Amniotic stem cell (primary cell): ENCODE results near the gene RAP1GAP2.

Experiments
- DNase-seq: peaks from one replicate; lab custom pipeline; 2025; lab: John Stamatoyannopoulos, UW

RAP1GAP2 gene

GRCh38 chr17:2911755-2912111 is 115.5 kb downstream of the RAP1GAP2 start:
- no peak for DNase-seq

DNA sequence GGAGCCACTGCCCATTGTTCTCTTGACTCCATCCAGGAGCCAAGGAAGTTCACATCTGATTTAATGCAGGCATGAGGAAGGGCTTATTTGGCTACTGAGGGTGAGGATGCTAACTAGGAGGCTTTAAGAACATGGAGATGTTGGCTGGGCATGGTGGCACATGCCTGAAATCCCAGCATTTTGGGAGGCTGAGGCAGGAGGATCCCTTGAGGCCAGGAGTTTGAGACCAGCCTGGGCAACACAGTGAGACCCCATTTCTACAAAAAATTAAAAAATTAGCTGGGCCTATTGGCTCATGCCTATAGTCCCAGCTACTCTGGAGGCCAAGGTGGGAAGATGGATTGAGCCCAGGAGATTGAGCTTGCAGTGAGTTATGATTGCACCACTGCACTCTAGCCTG is 116.5 kb downstream of the RAP1GAP2 start:
- DNase-seq, result no peak

DNA sequence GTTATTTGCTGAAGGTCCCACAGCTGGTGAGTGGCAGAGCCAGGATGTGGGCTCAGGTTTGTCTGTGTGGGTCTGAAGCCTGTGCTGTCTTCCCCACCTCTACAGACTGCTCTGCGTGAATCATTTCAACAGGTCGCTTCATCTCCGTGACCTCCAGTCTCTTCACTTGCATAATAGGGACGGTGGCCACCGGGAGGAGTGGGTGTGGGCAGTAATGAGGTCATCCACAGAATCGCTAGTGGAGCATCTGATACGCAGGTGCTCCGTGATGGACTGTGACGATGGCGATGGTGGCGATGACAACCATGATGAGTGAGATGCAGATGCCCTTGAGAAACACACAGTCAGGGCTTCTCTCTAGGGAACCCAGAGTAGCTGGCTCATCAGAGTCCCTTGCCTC is 120.2 kb downstream of the RAP1GAP2 start:
- DNase-seq, result no peak

DNA sequence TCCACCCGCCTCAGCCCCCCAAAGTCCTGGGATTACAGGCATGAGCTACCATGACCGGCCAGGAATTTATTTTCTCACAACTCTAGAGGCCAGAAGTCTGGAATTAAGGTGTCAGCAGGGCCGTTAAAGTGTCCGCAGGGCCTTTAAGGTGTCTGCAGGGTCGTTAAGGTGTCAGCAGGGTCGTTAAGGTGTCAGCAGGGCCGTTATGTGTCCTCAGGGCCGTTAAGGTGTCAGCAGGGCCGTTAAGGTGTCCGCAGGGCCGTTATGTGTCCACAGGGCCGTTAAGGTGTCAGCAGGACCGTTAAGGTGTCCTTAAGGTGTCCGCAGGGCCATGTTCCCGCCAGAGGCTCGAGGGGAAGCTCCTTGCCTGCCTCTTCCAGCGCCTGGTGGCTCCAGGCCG is 125.2 kb downstream of the RAP1GAP2 start:
- no peak for DNase-seq

DNA sequence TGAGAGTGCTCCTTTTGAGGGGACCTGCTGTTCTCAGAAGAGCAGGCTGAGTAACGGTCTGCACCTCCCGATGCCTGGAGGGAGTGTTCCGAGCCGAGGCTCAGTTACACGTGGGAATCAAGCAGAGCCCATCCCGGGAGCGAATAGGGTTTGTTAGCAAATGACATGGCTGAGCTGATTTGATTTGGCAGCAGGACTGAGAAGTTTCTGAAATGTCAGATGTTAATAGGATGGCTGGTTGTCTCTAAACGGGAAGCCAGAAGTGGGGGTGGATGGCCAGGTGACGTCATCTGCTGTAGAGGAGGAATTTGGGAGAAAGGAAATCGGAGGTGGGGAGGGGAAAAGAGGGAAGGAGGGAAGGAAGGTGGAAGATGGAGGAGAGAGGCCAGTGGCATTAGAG is 128.0 kb downstream of the RAP1GAP2 start:
- no peak for DNase-seq

- DNase-seq, result no peak
Measured at GRCh38 chr17:2925011-2925410, 128.8 kb downstream of the RAP1GAP2 start.

DNA sequence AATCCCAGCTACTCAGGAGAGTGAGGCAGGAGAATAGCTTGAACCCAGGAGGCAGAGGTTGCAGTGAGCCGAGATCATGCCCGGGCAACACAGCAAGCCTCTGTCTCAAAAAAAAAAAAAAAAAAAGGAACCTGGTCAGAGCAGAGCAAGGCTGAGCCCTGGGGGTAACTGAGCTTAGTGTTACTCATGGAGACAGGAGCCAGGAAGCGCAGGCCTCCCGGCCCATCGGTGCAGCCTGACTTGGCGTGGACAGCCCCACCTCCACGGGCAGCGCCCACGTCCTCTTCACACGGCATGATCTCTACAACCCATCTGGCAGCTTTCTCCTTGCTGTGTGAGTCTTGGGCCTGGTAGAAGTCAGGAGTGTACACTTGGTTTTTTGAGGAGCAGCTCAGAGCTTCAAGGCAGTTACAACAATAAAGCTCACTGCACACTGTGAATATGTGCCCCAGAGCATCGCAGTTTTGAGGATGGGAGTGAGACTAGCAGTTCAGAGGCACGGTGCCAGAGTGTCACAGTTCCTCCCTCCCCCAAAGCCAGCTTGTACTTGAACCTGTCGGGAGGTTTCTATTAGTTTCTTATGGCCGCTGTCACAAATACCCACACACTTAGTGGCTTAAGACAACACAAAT is 129.9 kb downstream of the RAP1GAP2 start:
- no peak for DNase-seq

DNA sequence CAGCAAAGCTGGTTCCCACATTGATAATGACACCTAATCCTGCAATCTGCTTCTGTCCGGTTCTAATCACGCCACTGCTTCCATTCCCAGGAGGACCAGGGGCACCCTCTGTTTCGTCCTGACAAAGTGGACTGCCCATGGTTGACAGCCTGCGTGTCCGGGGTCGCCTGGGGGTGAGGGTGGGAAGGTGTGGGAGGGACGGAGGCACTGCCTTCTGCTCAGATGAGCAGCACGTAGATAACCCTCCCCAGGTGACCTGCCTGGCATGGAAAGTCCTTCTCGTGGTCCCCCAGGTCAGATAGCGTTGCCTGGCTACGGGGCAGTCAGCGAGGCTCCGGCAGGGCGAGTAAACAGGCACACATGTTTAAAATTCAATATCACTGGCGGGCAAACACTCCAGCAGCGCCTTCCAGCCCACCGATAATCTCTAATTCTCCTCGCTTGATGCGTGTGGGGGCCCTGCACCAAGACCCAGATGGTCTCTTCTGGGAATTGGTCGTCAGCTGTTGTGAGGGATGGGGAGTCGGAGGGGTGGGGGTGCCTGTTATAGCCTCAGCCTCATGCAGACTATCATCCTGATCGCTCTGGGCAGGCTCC is 132.2 kb downstream of the RAP1GAP2 start:
- no peak for DNase-seq

- no peak for DNase-seq
Measured at GRCh38 chr17:2929881-2930533, 133.8 kb downstream of the RAP1GAP2 start.

DNA sequence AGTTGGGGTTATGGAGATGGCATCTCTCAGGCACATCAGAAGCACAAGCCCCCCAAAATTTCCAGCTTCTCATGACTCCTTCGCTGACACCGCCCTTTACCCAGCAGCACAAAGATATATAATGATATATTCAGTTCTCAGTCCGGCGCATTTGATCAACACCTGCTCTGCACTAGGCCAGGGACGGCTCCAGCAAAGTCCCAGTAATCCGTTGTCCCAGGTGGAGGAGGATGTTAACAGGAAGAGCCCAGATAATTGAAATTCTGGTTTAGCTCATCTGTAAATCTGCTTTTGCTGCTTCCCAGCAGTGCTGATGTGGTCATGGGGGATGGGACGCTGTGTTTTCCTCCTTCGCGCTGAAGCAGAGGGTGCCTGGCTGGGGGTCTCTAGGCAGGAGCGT is 135.6 kb downstream of the RAP1GAP2 start:
- no peak for DNase-seq

- no peak for DNase-seq
Measured at GRCh38 chr17:2932946-2933345, 136.7 kb downstream of the RAP1GAP2 start.

DNA sequence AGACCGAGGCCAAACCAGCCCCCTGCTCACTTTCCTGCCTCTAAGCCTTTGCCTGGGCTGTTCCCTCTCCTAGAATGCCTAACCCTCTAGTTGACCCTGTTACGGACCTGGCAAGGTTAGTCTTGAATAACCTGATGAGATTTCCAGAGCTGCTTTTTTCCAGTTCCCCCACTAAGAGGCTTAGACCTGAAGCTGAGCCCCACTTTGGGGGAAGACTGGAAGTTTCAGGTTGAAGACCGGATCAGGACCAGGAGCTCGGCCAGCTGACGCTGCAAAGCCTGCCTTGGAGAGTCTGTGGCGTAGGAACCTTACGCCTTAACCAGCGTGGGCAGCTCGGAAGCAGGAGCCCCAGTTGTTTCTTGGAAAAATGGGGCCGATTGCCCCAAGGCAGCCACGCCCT is 137.4 kb downstream of the RAP1GAP2 start:
- no peak for DNase-seq

DNA sequence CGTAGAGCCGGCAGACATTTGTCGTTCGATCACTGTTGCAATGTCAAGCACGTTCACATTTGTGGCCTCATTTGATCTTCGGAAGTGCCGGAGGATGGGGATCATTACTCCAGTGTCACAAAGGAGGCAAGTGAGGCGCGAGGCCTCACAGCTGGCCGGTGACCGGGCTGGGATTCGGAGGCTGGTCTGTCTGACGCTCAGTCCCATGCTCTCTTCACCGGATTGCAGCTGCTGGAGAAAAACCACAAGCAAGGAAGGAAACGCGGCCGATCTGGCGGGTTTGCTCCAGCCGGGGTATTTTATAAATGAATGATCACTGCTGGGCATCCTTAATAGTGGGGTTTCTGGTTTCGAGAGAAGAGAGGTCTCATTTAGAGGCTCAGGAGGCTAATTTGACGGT is 139.4 kb downstream of the RAP1GAP2 start:
- no peak for DNase-seq

GRCh38 chr17:2936351-2936750 is 140.1 kb downstream of the RAP1GAP2 start:
- DNase-seq, result no peak

DNA sequence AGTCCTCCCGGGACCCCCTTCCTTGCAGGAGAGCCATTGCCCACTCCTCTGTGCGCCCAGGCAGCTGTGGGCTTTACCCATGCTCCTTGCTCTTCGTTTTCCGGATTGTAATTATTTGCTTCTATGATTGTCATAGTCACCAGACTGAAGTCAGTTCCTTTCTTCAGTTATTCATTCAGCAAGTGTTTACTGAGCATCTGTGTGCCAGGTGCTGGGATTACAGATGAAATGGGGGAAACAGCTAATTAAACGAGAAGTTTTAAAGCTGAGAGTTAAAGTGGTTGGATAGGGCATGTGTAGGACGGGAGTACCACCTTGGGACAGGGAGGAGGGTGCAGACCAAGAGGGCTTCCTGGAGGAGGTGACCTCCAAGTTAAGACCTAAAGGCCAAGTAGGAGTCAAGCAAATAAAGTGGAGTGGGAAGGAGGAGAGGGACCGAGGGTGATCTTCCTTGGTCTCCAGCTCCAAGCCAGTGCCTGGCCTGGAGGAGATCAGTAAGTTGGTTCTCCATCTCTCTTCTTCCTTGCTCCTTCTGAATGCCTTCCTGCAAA is 140.6 kb downstream of the RAP1GAP2 start:
- no peak for DNase-seq

- DNase-seq, result no peak
Measured at GRCh38 chr17:2937331-2938003, 141.2 kb downstream of the RAP1GAP2 start.

- DNase-seq, result no peak
Measured at GRCh38 chr17:2939714-2940351, 143.6 kb downstream of the RAP1GAP2 start.

- DNase-seq, result no peak
Measured at GRCh38 chr17:2940352-2940751, 144.1 kb downstream of the RAP1GAP2 start.

DNA sequence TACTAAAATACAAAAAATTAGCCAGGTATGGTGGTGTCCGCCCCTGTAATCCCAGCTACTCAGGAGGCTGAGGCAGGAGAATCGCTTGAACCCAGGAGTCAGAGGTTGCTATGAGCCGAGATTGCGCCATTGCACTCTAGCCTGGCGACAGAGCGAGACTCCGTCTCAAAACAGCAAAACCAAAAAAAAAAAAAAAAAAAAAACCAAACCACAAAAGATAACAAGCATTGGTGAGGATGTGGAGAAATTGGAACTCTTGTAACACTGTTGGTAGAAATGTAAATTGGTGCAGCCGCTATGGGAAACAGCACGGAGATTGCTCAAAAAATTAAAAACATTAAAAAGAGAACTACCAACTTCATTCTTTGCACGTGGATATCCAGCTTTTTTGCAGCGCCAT is 147.7 kb downstream of the RAP1GAP2 start:
- no peak for DNase-seq

DNA sequence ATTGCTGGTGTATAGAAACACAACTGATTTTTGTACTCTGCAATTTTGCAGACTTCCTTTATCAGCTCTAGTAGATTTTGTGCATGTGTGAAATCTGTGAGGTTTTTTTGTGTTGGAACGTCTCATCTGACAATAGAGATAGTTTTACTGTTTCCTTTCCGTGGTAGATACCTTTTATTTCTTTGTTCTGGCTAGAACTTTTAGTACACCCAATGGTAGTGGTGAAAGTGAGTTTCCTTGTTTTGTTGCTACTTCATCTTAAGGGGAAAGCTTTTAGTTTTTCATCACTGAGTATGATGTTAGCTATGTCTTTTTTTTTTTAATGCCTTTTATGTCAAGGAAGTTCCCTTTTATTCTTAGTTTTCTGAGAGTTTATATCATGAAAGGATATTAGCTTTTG is 149.1 kb downstream of the RAP1GAP2 start:
- DNase-seq, result no peak

- no peak for DNase-seq
Measured at GRCh38 chr17:2946144-2946543, 149.9 kb downstream of the RAP1GAP2 start.

DNA sequence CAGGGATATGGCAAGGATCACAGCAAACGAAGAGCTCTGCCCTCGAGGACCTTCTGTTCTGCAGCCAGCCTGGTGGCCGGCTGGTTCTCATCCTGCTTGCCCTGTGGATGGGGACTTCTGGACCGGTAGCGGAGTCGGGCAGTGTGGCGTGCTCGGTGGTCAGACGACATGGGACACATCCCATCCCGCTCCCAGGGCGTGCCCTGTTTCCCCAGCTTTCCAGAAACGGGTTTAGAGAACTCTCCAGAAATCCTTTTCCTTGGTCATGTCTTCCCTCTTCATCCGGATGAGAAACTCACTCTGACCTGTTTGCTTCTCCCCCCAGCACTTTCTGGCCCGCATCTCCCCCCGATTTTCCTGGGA is 151.3 kb downstream of the RAP1GAP2 start:
- DNase-seq, result no peak
